HEK293 (cell line): Measurements from ENCODE around the gene FAM171A1.

Source experiments
- CTCF ChIA-PET: fragments of 350-600 bp; formaldehyde crosslinking; extraction: SDS; loops from one replicate; lab custom pipeline; 2021; ENCODE audit warnings: antibody characterized with exemption; lab: Yijun Ruan, JAX
- POLR2A ChIA-PET: fragments of 300-600 bp; formaldehyde crosslinking; extraction: SDS; loops from one replicate; lab custom pipeline; 2020; ENCODE audit warnings: antibody characterized with exemption, inconsistent platforms; lab: Yijun Ruan, JAX
- H3K27ac ChIP-seq: fragments of 200-500 bp; sonication (Bioruptor generic); 2 replicates; pipeline ENCODE4 v1.5.1; 2014; ENCODE audit warnings: low read depth, low read length, control low read depth, inconsistent platforms; ENCODE audit errors: extremely low read depth
- H3K36me3 ChIP-seq, 2 experiments: fragments of 200-500 bp in 1 of 2; sonication (Bioruptor generic) in 1 of 2; 1 replicate in 1 of 2; 2 replicates in 1 of 2; pipeline ENCODE4 v1.5.1; 2014 to 2017; ENCODE audit warnings: inconsistent platforms in 2 of 2, low read length in 2 of 2; ENCODE audit not compliant: control insufficient read depth in 2 of 2, insufficient read depth in 1 of 2
- H3K4me1 ChIP-seq: fragments of 200-500 bp; sonication (Bioruptor generic); 2 replicates; pipeline ENCODE4 v1.5.1; 2014; ENCODE audit warnings: mild to moderate bottlenecking, low read length, inconsistent platforms; ENCODE audit not compliant: control insufficient read depth, insufficient read depth
- H3K4me3 ChIP-seq: 2 replicates; pipeline ENCODE4 v1.5.1; 2011; ENCODE audit warnings: low read depth, mild to moderate bottlenecking, control low read depth, low read length, moderate library complexity
- H3K9me3 ChIP-seq: fragments of 200-500 bp; sonication (Bioruptor generic); 2 replicates; pipeline ENCODE4 v1.5.1; 2014; ENCODE audit warnings: low read depth, low read length, inconsistent platforms; ENCODE audit not compliant: control insufficient read depth, insufficient read depth
- GLIS2 ChIP-seq: fragments of 450-650 bp; formaldehyde crosslinking; IDR thresholded peaks from 2 replicates; pipeline ENCODE4 v1.5.1; 2016; ENCODE audit warnings: missing biosample characterization, missing genetic modification characterization
- KLF9 ChIP-seq: fragments of 450-650 bp; formaldehyde crosslinking; IDR thresholded peaks from 2 replicates; pipeline ENCODE4 v1.5.1; 2016; ENCODE audit warnings: missing biosample characterization, missing genetic modification characterization, low read depth
- SP2 ChIP-seq: fragments of 450-650 bp; formaldehyde crosslinking; IDR thresholded peaks from 2 replicates; pipeline ENCODE4 v1.5.1; 2016; ENCODE audit warnings: missing biosample characterization, missing genetic modification characterization
- TSHZ1 ChIP-seq: fragments of 450-650 bp; formaldehyde crosslinking; IDR thresholded peaks from 2 replicates; pipeline ENCODE4 v1.5.1; 2016; ENCODE audit warnings: missing biosample characterization, missing genetic modification characterization, borderline replicate concordance
- ZBTB10 ChIP-seq: fragments of 450-650 bp; formaldehyde crosslinking; IDR thresholded peaks from 2 replicates; pipeline ENCODE4 v1.5.1; 2016; ENCODE audit warnings: missing biosample characterization, missing genetic modification characterization
- ZBTB44 ChIP-seq: fragments of 450-650 bp; IDR thresholded peaks from 2 replicates; pipeline ENCODE4 v1.5.1; 2018; ENCODE audit warnings: missing biosample characterization, mild to moderate bottlenecking, missing genetic modification characterization
- ZNF221 ChIP-seq: fragments of 450-650 bp; formaldehyde crosslinking; IDR thresholded peaks from 2 replicates; pipeline ENCODE4 v1.5.1; 2017; ENCODE audit warnings: missing biosample characterization, missing genetic modification characterization, borderline replicate concordance
- ZNF223 ChIP-seq: fragments of 450-650 bp; formaldehyde crosslinking; IDR thresholded peaks from 2 replicates; pipeline ENCODE4 v1.5.1; 2016; ENCODE audit warnings: missing biosample characterization, missing genetic modification characterization
- ZNF280C ChIP-seq: fragments of 450-650 bp; formaldehyde crosslinking; IDR thresholded peaks from 2 replicates; pipeline ENCODE4 v1.5.1; 2016; ENCODE audit warnings: missing biosample characterization, missing genetic modification characterization
- ZNF292 ChIP-seq: fragments of 450-650 bp; formaldehyde crosslinking; IDR thresholded peaks from 2 replicates; pipeline ENCODE4 v1.5.1; 2016; ENCODE audit warnings: low read depth, missing biosample characterization, missing genetic modification characterization, borderline replicate concordance
- ZNF324 ChIP-seq: fragments of 450-650 bp; formaldehyde crosslinking; IDR thresholded peaks from 2 replicates; pipeline ENCODE4 v1.5.1; 2016; ENCODE audit warnings: missing biosample characterization, missing genetic modification characterization
- ZNF488 ChIP-seq: fragments of 450-650 bp; formaldehyde crosslinking; IDR thresholded peaks from 2 replicates; pipeline ENCODE4 v1.5.1; 2016; ENCODE audit warnings: missing biosample characterization, missing genetic modification characterization
- ZNF530 ChIP-seq: fragments of 450-650 bp; formaldehyde crosslinking; IDR thresholded peaks from 2 replicates; pipeline ENCODE4 v1.5.1; 2016; ENCODE audit warnings: low read depth, missing biosample characterization, missing genetic modification characterization
- ZNF580 ChIP-seq: fragments of 450-650 bp; formaldehyde crosslinking; IDR thresholded peaks from 2 replicates; pipeline ENCODE4 v1.5.1; 2016; ENCODE audit warnings: missing biosample characterization, missing genetic modification characterization
- ZNF596 ChIP-seq: fragments of 450-650 bp; IDR thresholded peaks from 2 replicates; pipeline ENCODE4 v1.5.0; 2018; ENCODE audit warnings: missing biosample characterization, mild to moderate bottlenecking, missing genetic modification characterization, moderate library complexity
- ZNF704 ChIP-seq: fragments of 450-650 bp; formaldehyde crosslinking; IDR thresholded peaks from 2 replicates; pipeline ENCODE4 v1.5.1; 2016; ENCODE audit warnings: missing biosample characterization, missing genetic modification characterization
- ZNF830 ChIP-seq: fragments of 450-650 bp; IDR thresholded peaks from 2 replicates; pipeline ENCODE4 v1.5.0; 2018; ENCODE audit warnings: missing biosample characterization, missing genetic modification characterization, low read depth, mild to moderate bottlenecking, moderate library complexity

FAM171A1 gene

GRCh38 chr10:15364001-15364400 is 7.1 kb downstream of the FAM171A1 start:
- Histone ChIP-seq H3K27ac (no peak overlapping the region), H3K9me3 (no peaks in the 10 kb centered on the region), H3K4me1 (peaks cover 2% of the 10 kb centered on the region; the same call in 1 of the 2 replicates), H3K4me3 (no peak overlapping the region)
- ChIA-PET CTCF (no interaction called here), POLR2A (interaction anchor here (0.6 kb wide), 1 partner anchor 30 kb away, joined by 4 read pairs; no protein-coding TSS in a partner anchor)
- TF ChIP-seq ZNF596 (no peak), ZBTB44 (tag by site-specific recombination) (no peak), SP2 (tag by site-specific recombination) (no peak), ZNF324 (tag by site-specific recombination) (no peak), ZNF830 (tag by site-specific recombination) (no peak), TSHZ1 (tag by site-specific recombination) (no peak), ZNF280C (tag by site-specific recombination) (no peak), ZNF704 (tag by site-specific recombination) (no peak), ZNF580 (tag by site-specific recombination) (no peak), ZBTB10 (tag by site-specific recombination) (no peak)
- TF ChIP-seq, all 188 proteins: peak for 0
- no peaks in the 10 kb centered on the region for H3K36me3 ChIP-seq

- Histone ChIP-seq H3K27ac (no peak overlapping the region), H3K9me3 (no peaks in the 10 kb centered on the region), H3K4me1 (peaks cover 3% of the 10 kb centered on the region; the same call in 1 of the 2 replicates), H3K36me3 (no peaks in the 10 kb centered on the region), H3K4me3 (no peak overlapping the region)
- TF ChIP-seq ZNF223 (no peak), ZNF221 (tag by site-specific recombination) (no peak), ZNF292 (no peak), GLIS2 (tag by site-specific recombination) (no peak), ZNF280C (tag by site-specific recombination) (no peak), KLF9 (no peak), ZNF488 (tag by site-specific recombination) (no peak), ZNF530 (tag by site-specific recombination) (no peak)
- POLR2A ChIA-PET, result interaction anchor here (1.0 kb wide), 1 partner anchor 9 kb away, joined by 3 read pairs; no protein-coding TSS in a partner anchor
- CTCF ChIA-PET, result interaction anchor here (0.6 to 1.0 kb wide), 4 partner anchors 8 to 990 kb away, joined by 3 read pairs; partner anchors contain the start of gene FAM171A1
Observed at GRCh38 chr10:15363031-15363430, 8.1 kb downstream of the FAM171A1 start.
